Measurements from ENCODE around the gene SBNO2. TPM values are rescaled to one million over a fixed set of nuclear protein-coding genes. Genes with fewer than 3 reads are reported as not detected.

SBNO2 gene
- total RNA-seq, 2 donors from 2014 or later, result 55.4 to 182 TPM

DNA sequence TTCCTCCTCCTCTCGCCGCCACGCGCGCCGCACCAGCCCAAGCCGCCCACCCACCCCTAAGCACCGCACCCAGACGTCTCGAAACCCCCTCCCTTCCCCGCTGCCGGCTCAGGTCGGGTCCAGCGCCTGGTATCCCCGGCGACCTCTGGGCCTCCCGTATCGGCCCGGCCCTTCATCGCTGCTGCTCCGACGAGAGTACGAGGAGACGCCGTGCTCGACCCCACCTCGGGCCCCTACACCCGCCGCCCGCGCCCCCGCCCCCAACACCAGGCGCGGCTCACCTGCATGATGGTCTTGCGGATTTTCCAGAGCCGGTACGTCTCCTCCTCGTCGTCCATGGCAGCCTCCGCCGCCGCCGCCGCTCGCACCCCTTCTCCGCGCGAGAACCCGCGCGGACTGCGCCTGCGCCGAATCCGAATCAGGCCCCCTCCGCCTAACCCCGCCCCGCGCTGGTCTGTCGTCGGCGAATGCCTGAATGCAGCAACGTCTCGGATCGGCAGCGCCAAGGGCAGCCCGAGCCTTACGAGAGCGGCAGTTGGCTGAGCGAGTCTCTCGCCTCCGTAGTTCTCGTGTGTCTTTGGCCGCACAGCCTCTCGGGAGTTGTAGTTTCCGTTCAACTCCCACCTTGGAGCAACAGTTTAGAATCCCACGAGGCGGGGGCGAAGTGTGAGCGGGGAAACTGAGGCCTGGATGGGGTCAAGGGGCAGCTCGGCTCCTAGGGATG is 78.9 kb downstream of the SBNO2 start, which contains the start of gene POLR2E:
Gene POLR2E, minus strand, starts transcription at position 398 of the 724 bp plus-strand sequence. Its CDS starts 60 bp downstream, at position 338.
- peak; percentile 84 for ATAC-seq (ENCODE audit: insufficient number of reproducible peaks, low FRiP score, low read depth)
- TF ChIP-seq, protein P1, sequence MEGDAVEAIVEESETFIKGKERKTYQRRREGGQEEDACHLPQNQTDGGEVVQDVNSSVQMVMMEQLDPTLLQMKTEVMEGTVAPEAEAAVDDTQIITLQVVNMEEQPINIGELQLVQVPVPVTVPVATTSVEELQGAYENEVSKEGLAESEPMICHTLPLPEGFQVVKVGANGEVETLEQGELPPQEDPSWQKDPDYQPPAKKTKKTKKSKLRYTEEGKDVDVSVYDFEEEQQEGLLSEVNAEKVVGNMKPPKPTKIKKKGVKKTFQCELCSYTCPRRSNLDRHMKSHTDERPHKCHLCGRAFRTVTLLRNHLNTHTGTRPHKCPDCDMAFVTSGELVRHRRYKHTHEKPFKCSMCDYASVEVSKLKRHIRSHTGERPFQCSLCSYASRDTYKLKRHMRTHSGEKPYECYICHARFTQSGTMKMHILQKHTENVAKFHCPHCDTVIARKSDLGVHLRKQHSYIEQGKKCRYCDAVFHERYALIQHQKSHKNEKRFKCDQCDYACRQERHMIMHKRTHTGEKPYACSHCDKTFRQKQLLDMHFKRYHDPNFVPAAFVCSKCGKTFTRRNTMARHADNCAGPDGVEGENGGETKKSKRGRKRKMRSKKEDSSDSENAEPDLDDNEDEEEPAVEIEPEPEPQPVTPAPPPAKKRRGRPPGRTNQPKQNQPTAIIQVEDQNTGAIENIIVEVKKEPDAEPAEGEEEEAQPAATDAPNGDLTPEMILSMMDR (IDR thresholded peaks at IDR 0.05), result no peak
- Histone ChIP-seq H3K36me3 (peaks cover 9% of the 10 kb centered on the region), H3K9me3 (no peaks in the 10 kb centered on the region), H3K4me3 (peak within 1 kb of the TSS; percentile 98), H3K27me3 (replicated peaks; ENCODE audit: insufficient read depth) (no peaks in the 10 kb centered on the region), H3K27ac (peak within 1 kb of the TSS in 1 of 2 donors; percentile 45), H3K4me1 (ENCODE audit: control insufficient read depth in 1 of 2, low read depth in 2 of 2) (peaks cover 19 to 46% of the 10 kb centered on the region in 2 donors)
- DNase-seq (ENCODE audit: low spot score), result peak; percentile 92

DNA sequence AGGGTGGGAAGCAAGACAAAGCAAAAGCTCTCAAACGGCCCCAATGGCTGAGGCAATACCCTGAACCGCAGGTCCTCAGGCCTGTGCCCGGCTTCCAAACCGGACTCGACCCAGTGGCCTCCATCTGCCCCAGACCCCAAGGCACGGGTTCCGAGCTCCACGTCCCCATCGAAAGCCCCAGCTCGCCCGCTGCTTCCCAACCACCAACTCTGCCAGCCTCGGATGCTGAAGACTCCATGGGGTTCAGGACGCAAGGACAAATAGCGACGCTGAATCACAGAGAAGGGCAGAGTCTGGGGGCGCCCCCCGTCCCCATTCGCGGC is 79.5 kb downstream of the SBNO2 start:
- Histone ChIP-seq H3K4me3 (peak overlapping the region; percentile 98), H3K27me3 (replicated peaks; ENCODE audit: insufficient read depth) (no peaks in the 10 kb centered on the region), H3K27ac (peak overlapping the region in 1 of 2 donors; percentile 45), H3K4me1 (ENCODE audit: control insufficient read depth in 1 of 2, low read depth in 2 of 2) (peaks cover 17 to 41% of the 10 kb centered on the region in 2 donors), H3K36me3 (peaks cover 9% of the 10 kb centered on the region), H3K9me3 (no peaks in the 10 kb centered on the region)
- ATAC-seq (ENCODE audit: insufficient number of reproducible peaks, low FRiP score, low read depth) (no peak), DNase-seq (ENCODE audit: low spot score) (no peak)
- TF ChIP-seq, protein P1 (IDR thresholded peaks at IDR 0.05), result no peak

DNA sequence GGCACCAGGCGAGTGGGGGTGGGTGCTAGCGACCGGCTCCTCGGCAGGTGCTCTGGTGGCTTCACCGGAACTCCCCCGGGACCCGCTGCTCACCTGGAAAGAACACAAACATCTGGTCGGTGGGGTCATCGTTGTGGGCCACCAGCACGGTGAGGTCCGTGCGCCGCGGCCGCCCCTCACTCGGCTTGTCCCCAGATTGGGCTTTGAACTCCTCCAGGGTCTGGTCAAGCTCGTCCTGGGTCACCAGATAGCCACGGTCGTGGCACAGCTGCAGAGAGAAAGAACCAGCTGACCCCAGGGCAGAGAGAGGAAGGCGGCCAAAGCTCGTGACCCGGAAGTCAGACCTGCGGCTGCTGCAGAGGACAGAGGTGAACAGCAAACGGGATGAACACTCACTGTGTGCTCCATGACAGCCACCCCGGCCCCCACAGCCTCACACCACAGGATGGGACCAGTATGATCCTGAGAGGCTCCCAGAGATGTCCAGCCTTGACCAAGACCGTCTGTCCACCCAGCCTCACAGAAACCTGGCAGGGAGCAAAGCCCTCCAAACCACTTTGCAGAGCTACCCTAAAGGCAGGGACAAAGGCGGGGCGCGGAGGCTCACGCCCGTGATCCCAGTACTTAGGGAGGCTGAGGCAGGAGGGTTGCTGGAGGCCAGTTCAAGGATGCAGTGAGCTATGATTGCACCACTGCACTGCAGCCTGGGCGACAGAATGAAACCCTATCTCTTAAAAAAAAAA is 80.1 kb downstream of the SBNO2 start:
- Histone ChIP-seq H3K27ac (no peak overlapping the region), H3K9me3 (no peaks in the 10 kb centered on the region), H3K27me3 (replicated peaks; ENCODE audit: insufficient read depth) (no peaks in the 10 kb centered on the region), H3K4me3 (peak overlapping the region; percentile 98), H3K36me3 (peaks cover 9% of the 10 kb centered on the region), H3K4me1 (ENCODE audit: control insufficient read depth in 1 of 2, low read depth in 2 of 2) (peaks cover 13 to 35% of the 10 kb centered on the region in 2 donors)
- no peak for ATAC-seq (ENCODE audit: insufficient number of reproducible peaks, low FRiP score, low read depth)
- DNase-seq (ENCODE audit: low spot score), result no peak
- TF ChIP-seq, protein P1 (IDR thresholded peaks at IDR 0.05), result no peak

DNA sequence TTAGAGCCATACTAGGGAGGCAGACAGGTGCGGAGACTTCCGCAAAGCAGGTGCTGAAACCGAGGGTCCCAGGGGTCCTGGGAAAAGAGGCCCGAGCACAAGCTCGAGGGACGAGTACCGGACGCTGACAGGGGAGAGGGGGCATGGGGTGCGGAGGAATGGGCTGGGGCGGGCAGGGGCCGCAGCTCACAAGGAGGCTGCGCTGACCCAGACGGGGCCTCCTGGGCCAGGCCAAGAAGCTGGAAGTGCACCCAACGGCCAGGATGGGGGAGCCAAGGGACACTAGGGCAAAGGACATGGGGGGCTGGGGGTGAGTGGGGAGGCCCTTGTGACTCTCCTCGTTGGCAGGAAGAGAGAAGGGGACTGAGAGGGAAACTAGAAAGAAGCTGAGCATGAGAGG is 80.7 kb downstream of the SBNO2 start:
- ATAC-seq (ENCODE audit: insufficient number of reproducible peaks, low FRiP score, low read depth) (no peak), DNase-seq (ENCODE audit: low spot score) (no peak)
- Histone ChIP-seq H3K27ac (no peak overlapping the region), H3K36me3 (peaks cover 9% of the 10 kb centered on the region), H3K9me3 (no peaks in the 10 kb centered on the region), H3K4me1 (ENCODE audit: control insufficient read depth in 1 of 2, low read depth in 2 of 2) (peaks cover 10 to 28% of the 10 kb centered on the region in 2 donors), H3K4me3 (no peak overlapping the region), H3K27me3 (replicated peaks; ENCODE audit: insufficient read depth) (no peaks in the 10 kb centered on the region)
- TF ChIP-seq, protein P1 (IDR thresholded peaks at IDR 0.05), result no peak

DNA sequence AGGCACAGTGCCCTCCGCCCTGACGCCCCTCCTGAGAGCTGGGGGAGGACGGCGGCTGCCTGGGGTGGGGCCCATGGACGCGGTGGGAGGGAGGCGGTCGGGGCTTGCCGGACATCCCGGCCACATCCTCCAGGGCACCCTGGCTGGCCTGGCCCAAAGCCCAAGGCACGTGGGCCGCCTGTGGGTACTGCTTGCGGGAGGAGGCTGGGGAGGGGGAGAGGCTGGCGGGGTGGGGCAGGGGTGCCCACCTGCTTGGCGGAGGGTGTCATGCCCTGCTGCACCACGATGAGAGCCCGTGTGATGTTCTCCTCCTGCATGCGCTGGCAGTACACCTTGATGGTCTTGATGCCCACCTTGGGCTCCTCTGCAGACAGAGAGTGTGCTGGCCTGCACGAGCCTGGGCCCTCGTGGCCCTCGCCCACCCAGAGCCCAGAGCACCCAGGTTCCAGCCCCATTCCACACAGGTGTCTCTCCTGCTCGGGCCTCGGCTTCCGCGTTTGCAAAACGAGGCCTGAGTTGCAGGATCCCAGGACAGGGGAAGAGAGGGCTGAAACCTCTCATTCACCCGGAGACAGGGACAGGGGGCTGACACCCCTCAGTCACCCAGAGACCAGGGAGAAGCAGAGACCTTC is 82.4 kb downstream of the SBNO2 start:
- Histone ChIP-seq H3K4me1 (ENCODE audit: control insufficient read depth in 1 of 2, low read depth in 2 of 2) (peaks cover 10 to 23% of the 10 kb centered on the region in 2 donors), H3K27ac (no peak overlapping the region), H3K4me3 (no peak overlapping the region), H3K9me3 (no peaks in the 10 kb centered on the region), H3K27me3 (replicated peaks; ENCODE audit: insufficient read depth) (no peaks in the 10 kb centered on the region), H3K36me3 (peaks cover 9% of the 10 kb centered on the region)
- DNase-seq (ENCODE audit: low spot score), result no peak
- ATAC-seq (ENCODE audit: insufficient number of reproducible peaks, low FRiP score, low read depth), result no peak
- TF ChIP-seq, protein P1 (IDR thresholded peaks at IDR 0.05), result no peak
